HG02571 (cell line): Measurements from ENCODE around the gene VWA2.
A peak's percentile ranks its signal among the peaks of the same experiment; 100 is the strongest.

Experiments
- ATAC-seq: cut with Tn5 transposase; IDR thresholded peaks from one replicate; pipeline ENCODE4 v1.9.1; 2021; ENCODE audit warnings: mild to moderate bottlenecking, moderate library complexity; ENCODE audit not compliant: unreplicated experiment

VWA2 gene

GRCh38 chr10:114293075-114293474 lies 54.0 kb downstream of the VWA2 start:
- no peak for ATAC-seq

GRCh38 chr10:114294549-114294948 lies 55.5 kb downstream of the VWA2 start:
- no peak for ATAC-seq

GRCh38 chr10:114295393-114295792 lies 56.3 kb downstream of the VWA2 start:
- ATAC-seq, result no peak

- no peak for ATAC-seq
These were observed 58.2 kb downstream of the VWA2 start for GRCh38 chr10:114297136-114297705.

- ATAC-seq, result no peak
These were observed 61.1 kb downstream of the VWA2 start for GRCh38 chr10:114300036-114300645.

GRCh38 chr10:114301177-114301576 lies 62.1 kb downstream of the VWA2 start:
- ATAC-seq, result no peak

- no peak for ATAC-seq
These were observed 63.1 kb downstream of the VWA2 start for GRCh38 chr10:114301951-114302710.

- no peak for ATAC-seq
These were observed 64.5 kb downstream of the VWA2 start for GRCh38 chr10:114303556-114303955.

GRCh38 chr10:114304017-114304570 lies 65.0 kb downstream of the VWA2 start:
- ATAC-seq, result peak; percentile 83

GRCh38 chr10:114304571-114305421 lies 65.7 kb downstream of the VWA2 start:
- no peak for ATAC-seq

GRCh38 chr10:114305521-114305925 lies 66.5 kb downstream of the VWA2 start:
- no peak for ATAC-seq

- ATAC-seq, result no peak
These were observed 67.3 kb downstream of the VWA2 start for GRCh38 chr10:114306116-114306973.

- no peak for ATAC-seq
These were observed 68.7 kb downstream of the VWA2 start for GRCh38 chr10:114307731-114308130.

GRCh38 chr10:114308531-114309363 lies 69.7 kb downstream of the VWA2 start:
- no peak for ATAC-seq

GRCh38 chr10:114309364-114309651 lies 70.3 kb downstream of the VWA2 start:
- ATAC-seq, result no peak

- no peak for ATAC-seq
These were observed 71.3 kb downstream of the VWA2 start for GRCh38 chr10:114310346-114310745.

- no peak for ATAC-seq
These were observed 72.0 kb downstream of the VWA2 start for GRCh38 chr10:114311023-114311422.

GRCh38 chr10:114311496-114312209 lies 72.6 kb downstream of the VWA2 start:
- ATAC-seq, result no peak

GRCh38 chr10:114313139-114313538 lies 74.1 kb downstream of the VWA2 start:
- no peak for ATAC-seq
